WERI-Rb-1 (cell line): ENCODE results near the gene CCNI2.

ENCODE experiments used
- DNase-seq: peaks from one replicate; pipeline ENCODE4 v3.0.0-alpha.2; 2020
- H3K27ac ChIP-seq: fragments of 250-450 bp; sonication (Bioruptor Pico); 2 replicates; pipeline ENCODE4 v1.5.1; 2020; ENCODE audit warnings: mild to moderate bottlenecking, moderate library complexity
- H3K27me3 ChIP-seq: fragments of 250-450 bp; sonication (Bioruptor Pico); 2 replicates; pipeline ENCODE4 v1.5.1; 2021; ENCODE audit warnings: mild to moderate bottlenecking, low read depth, moderate library complexity; ENCODE audit not compliant: insufficient read depth, severe bottlenecking
- H3K36me3 ChIP-seq: fragments of 250-450 bp; sonication (Bioruptor Pico); 2 replicates; pipeline ENCODE4 v1.5.1; 2020; ENCODE audit warnings: mild to moderate bottlenecking, moderate library complexity
- H3K4me3 ChIP-seq: 2 replicates; pipeline ENCODE4 v1.5.1; 2011; ENCODE audit warnings: low read depth, mild to moderate bottlenecking, control low read depth, low read length
- H3K9me3 ChIP-seq: fragments of 250-450 bp; sonication (Bioruptor Pico); 2 replicates; pipeline ENCODE4 v1.5.1; 2021; ENCODE audit warnings: mild to moderate bottlenecking, moderate library complexity; ENCODE audit not compliant: severe bottlenecking
- CTCF ChIP-seq: IDR thresholded peaks from 2 replicates; pipeline ENCODE4 v1.5.1; 2011; ENCODE audit warnings: low read depth, mild to moderate bottlenecking, control low read depth, inconsistent platforms, low read length

Gene CCNI2

GRCh38 chr5:132774406-132774805 is 27.2 kb downstream of the CCNI2 start:
- Histone ChIP-seq H3K4me3 (peak overlapping the region; percentile 10; the same call in 1 of the 2 replicates), H3K27me3 (no peaks in the 10 kb centered on the region), H3K9me3 (no peaks in the 10 kb centered on the region), H3K27ac (peak overlapping the region; percentile 77), H3K36me3 (no peaks in the 10 kb centered on the region)
- no peak for DNase-seq
- no peak for TF ChIP-seq CTCF

GRCh38 chr5:132774896-132775295 is 27.7 kb downstream of the CCNI2 start:
- Histone ChIP-seq H3K36me3 (no peaks in the 10 kb centered on the region), H3K27me3 (no peaks in the 10 kb centered on the region), H3K9me3 (no peaks in the 10 kb centered on the region), H3K27ac (peak overlapping the region; percentile 77), H3K4me3 (no peak overlapping the region)
- TF ChIP-seq CTCF = no peak
- DNase-seq = no peak

DNA sequence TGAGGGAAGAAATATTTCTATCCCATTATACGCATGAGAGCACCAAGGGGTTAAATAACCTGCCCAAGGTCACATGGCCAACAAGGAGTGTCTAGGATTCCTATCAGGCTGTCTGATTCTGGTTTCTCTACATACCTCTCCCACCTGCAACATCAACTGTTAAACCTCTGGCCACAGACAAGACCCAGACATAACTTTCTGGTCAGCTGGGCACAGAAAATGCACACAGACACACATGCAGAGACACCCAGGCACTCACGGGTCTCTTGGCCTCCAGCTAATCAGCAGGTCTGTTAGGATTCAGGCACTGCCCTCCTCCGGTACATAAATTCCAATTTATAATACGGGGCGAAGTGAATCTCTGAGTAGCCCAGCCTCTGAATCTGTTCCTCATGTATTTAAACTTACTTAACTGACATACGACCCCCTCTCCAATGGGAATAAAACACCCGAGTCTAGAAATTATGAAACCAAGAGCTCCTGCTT is 28.3 kb downstream of the CCNI2 start:
- TF ChIP-seq CTCF = no peak
- H3K27ac ChIP-seq = no peak overlapping the region
- no peaks in the 10 kb centered on the region for H3K36me3 ChIP-seq
- no peaks in the 10 kb centered on the region for H3K9me3 ChIP-seq
- no peak for DNase-seq
- peak overlapping the region; percentile 76 for H3K4me3 ChIP-seq
- H3K27me3 ChIP-seq = no peaks in the 10 kb centered on the region

DNA sequence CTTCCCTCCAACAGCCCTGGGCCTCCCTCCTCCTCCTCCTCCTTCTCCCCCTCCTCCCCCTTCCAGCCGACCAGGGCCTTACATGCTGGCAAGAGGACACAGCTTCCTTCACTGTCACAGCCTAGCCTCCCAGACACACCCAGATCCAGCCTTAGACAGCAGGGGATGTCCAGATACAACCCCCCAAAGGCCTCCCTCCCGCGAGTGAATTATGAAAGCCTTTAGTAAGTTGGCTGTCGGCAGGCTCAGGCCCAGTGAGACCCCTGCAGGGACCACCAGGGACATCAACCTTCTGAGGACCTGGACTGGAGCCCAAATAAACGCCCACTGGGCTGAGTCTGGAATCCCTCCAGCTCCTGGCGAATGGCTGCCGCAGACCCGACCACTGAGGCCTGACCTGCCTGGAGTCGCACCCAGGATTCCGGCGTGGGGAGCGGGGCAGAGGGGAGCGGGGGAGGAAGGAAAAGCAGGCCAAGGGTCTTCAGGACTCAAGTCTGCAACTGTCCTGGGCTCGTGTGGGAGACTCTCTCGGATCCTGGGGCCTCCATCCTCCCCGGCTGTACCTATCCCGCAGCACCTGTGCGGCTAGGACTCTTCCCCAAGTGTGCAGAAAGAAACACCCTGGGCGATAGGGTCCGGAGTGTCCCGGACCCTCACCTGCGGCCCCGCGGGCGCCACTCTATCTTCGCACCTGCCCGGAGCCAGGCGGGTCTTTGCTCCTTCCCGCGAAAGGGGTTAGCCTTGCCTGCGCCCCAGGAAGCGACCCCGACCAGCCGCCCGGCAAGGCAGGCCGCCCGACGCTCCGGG is 29.1 kb downstream of the CCNI2 start:
- Histone ChIP-seq H3K9me3 (no peaks in the 10 kb centered on the region), H3K36me3 (no peaks in the 10 kb centered on the region), H3K4me3 (peak overlapping the region; percentile 76), H3K27me3 (no peaks in the 10 kb centered on the region), H3K27ac (peak overlapping the region; percentile 59)
- no peak for TF ChIP-seq CTCF
- peak; percentile 66 for DNase-seq

DNA sequence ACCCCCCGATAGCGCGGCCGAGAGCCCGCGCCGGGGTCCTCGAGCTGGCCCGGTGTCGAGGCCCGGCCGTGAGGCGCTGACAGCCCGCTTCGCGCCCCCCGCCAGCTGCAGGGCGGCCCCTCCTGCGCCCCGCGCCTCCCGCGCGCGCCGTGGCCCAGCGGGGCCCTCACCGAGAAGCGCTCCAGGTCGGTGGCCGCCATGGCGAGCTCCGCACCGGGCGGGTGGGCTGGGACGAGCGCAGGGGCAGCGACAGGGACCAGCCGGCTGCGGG is 29.6 kb downstream of the CCNI2 start:
- Histone ChIP-seq H3K4me3 (peak overlapping the region; percentile 76), H3K27ac (peak overlapping the region; percentile 59), H3K27me3 (no peaks in the 10 kb centered on the region), H3K36me3 (no peaks in the 10 kb centered on the region), H3K9me3 (no peaks in the 10 kb centered on the region)
- DNase-seq = no peak
- no peak for TF ChIP-seq CTCF
